ENCODE measurements around the gene RHBDF1.
A peak's percentile ranks its signal among the peaks of the same experiment; 100 is the strongest.
"Not testable (repeated sequence)": the region's sequence is repeated elsewhere in the genome, so short reads cannot be mapped to it uniquely, and the experiment has no call there.

RHBDF1 gene

GRCh38 chr16:35678-36305 is 36.6 kb downstream of the RHBDF1 start:
- no peak for DNase-seq (ENCODE audit: low spot score)

DNA sequence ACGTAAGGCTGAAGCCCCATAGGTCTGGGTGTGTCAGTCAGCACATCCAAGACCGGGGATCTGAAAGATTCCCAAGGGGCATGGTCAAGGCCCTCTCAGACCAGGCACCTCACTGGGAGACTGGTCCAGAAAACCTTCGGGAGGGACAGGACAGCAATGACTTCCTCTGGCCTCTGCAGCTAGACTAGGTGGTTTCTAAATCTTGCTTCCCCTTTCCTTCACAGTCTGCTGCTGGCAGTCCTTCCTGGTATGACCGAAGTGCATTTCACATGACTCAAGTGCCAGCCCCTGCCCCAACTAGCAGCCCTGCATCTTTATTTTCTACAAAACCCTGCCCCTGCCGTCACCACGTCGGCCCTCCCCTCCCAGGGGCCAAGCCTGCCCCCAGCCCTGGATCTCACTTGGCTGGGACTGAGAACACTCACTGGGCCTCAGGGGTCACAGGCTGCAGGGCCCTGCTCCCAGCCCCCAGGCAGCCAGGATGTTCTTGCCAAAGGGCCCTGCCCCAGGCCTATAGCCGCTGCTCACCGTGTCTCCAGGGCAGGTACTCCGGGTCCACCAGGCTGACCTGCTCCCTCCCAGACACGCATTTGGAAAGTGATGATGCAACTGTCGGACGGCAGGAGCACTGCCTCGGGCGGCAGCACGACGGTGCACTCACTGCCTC is 37.3 kb downstream of the RHBDF1 start:
- no peak for DNase-seq (ENCODE audit: low spot score)

DNA sequence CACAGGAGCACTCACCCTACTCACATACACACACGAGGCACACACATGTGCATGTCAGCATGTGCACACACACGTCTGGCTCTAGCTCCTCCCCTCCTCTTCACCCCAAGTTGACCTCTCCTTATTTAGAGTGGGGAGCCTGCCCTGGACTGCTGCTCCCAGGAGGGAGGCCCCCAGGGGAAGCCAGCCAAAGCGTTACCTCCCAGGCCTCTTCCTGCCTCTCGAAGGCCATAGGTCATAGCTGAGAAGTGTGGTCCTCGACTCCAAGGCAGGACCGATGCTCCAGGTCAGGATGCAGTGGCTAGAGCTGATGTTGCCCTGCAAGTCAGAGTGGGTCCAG is 37.8 kb downstream of the RHBDF1 start:
- DNase-seq (ENCODE audit: low spot score), result no peak

GRCh38 chr16:33877-34647 is 38.4 kb downstream of the RHBDF1 start:
- DNase-seq (ENCODE audit: low spot score), result no peak

- not testable (repeated sequence) for DNase-seq (ENCODE audit: low spot score)
Observed at GRCh38 chr16:33154-33876, 39.1 kb downstream of the RHBDF1 start.

- not testable (repeated sequence) for DNase-seq (ENCODE audit: low spot score)
Observed at GRCh38 chr16:30627-31026, 41.8 kb downstream of the RHBDF1 start.

GRCh38 chr16:25926-26348 is 46.5 kb downstream of the RHBDF1 start:
- DNase-seq (ENCODE audit: low spot score), result not testable (repeated sequence)

GRCh38 chr16:24151-24550 is 48.3 kb downstream of the RHBDF1 start:
- not testable (repeated sequence) for DNase-seq (ENCODE audit: low spot score)

GRCh38 chr16:20886-21285 is 51.5 kb downstream of the RHBDF1 start:
- not testable (repeated sequence) for DNase-seq (ENCODE audit: low spot score)

DNA sequence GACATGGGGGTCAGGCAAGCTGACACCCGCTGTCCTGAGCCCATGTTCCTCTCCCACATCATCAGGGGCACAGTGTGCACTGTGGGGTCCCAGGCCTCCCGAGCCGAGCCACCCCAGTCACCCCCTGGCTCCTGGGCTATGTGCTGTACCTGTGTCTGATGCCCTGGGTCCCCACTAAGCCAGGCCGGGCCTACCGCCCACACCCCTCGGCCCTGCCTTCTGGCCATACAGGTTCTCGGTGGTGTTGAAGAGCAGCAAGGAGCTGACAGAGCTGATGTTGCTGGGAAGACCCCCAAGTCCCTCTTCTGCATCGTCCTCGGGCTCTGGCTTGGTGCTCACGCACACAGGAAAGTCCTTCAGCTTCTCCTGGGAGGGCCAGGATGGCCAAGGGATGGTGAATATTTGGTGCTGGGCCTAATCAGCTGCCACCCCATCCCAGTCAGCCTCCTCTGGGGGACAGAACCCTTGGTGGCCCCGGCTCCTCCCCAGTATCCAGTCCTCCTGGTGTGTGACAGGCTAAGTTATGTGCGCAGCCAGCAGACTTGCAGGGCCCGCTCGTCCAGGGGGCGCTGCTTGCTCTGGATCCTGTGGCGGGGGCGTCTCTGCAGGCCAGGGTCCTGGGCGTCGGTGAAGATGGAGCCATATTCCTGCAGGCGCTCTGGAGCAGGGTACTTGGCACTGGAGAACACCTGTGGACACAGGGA is 55.2 kb downstream of the RHBDF1 start:
- DNase-seq (ENCODE audit: low spot score), result not testable (repeated sequence)

- peak; percentile 94 for DNase-seq (ENCODE audit: low spot score)
Observed at GRCh38 chr16:10772-11171, 61.7 kb downstream of the RHBDF1 start.

GRCh38 chr16:9903-10665 is 62.3 kb downstream of the RHBDF1 start:
- DNase-seq (ENCODE audit: low spot score), result no peak
